Trophoblast cell (in vitro differentiated cells and primary cell): ENCODE measurements around the gene PTPRN2.

Experiments
- DNase-seq, 2 donors: peaks; one replicate each; pipeline ENCODE4 v3.0.0-alpha.2; 2016
- H2AFZ ChIP-seq: 2 replicates; pipeline ENCODE4 v1.6.1; 2013; ENCODE audit warnings: low read length, moderate library complexity, mild to moderate bottlenecking; ENCODE audit not compliant: insufficient read depth, poor library complexity
- H2AK5ac ChIP-seq: 2 replicates; pipeline ENCODE4 v1.6.1; 2013; ENCODE audit warnings: mild to moderate bottlenecking, low read length
- H2BK120ac ChIP-seq: 2 replicates; pipeline ENCODE4 v1.6.1; 2013; ENCODE audit warnings: low read length, mild to moderate bottlenecking, moderate library complexity; ENCODE audit not compliant: insufficient read depth, poor library complexity
- H2BK12ac ChIP-seq: 2 replicates; pipeline ENCODE4 v1.6.1; 2013; ENCODE audit warnings: mild to moderate bottlenecking, low read length, moderate library complexity
- H2BK5ac ChIP-seq: 2 replicates; pipeline ENCODE4 v1.6.1; 2013; ENCODE audit warnings: low read length, low read depth, moderate library complexity, mild to moderate bottlenecking; ENCODE audit not compliant: poor library complexity
- H3K14ac ChIP-seq: 2 replicates; pipeline ENCODE4 v1.6.1; 2013; ENCODE audit warnings: mild to moderate bottlenecking, low read length
- H3K18ac ChIP-seq: 2 replicates; pipeline ENCODE4 v1.6.1; 2013; ENCODE audit warnings: mild to moderate bottlenecking, low read length
- H3K23ac ChIP-seq: 2 replicates; pipeline ENCODE4 v1.6.1; 2013; ENCODE audit warnings: low read length
- H3K27ac ChIP-seq: 2 replicates; pipeline ENCODE4 v1.5.1; 2013; ENCODE audit warnings: low read depth, mild to moderate bottlenecking, inconsistent platforms, low read length, moderate library complexity
- H3K27me3 ChIP-seq: 2 replicates; pipeline ENCODE4 v1.6.1; 2013; ENCODE audit warnings: inconsistent platforms, mild to moderate bottlenecking, low read length, moderate library complexity; ENCODE audit not compliant: insufficient read depth
- H3K36me3 ChIP-seq, 2 experiments: 1 replicate in 1 of 2; 2 replicates in 1 of 2; pipeline ENCODE4 v1.6.1; 2013; ENCODE audit warnings: low read length in 2 of 2, mild to moderate bottlenecking in 2 of 2, moderate library complexity in 1 of 2; ENCODE audit not compliant: insufficient read depth in 2 of 2, control insufficient read depth in 1 of 2
- H3K4ac ChIP-seq: 2 replicates; pipeline ENCODE4 v1.6.1; 2013; ENCODE audit warnings: low read depth, mild to moderate bottlenecking, low read length, moderate library complexity
- H3K4me1 ChIP-seq, 2 experiments: 1 replicate in 1 of 2; 2 replicates in 1 of 2; pipeline ENCODE4 v1.6.1; 2013; ENCODE audit warnings: low read length in 2 of 2, mild to moderate bottlenecking in 2 of 2, moderate library complexity in 1 of 2; ENCODE audit not compliant: insufficient read depth in 2 of 2, control insufficient read depth in 1 of 2
- H3K4me2 ChIP-seq: 2 replicates; pipeline ENCODE4 v1.6.1; 2013; ENCODE audit warnings: inconsistent platforms, mild to moderate bottlenecking, low read length, moderate library complexity
- H3K4me3 ChIP-seq: 2 replicates; pipeline ENCODE4 v1.5.1; 2013; ENCODE audit warnings: mild to moderate bottlenecking, low read depth, low read length, inconsistent platforms
- H3K79me1 ChIP-seq: one replicate; pipeline ENCODE4 v1.6.1; 2013; ENCODE audit warnings: low read length
- H3K79me2 ChIP-seq: 2 replicates; pipeline ENCODE4 v1.6.1; 2013; ENCODE audit warnings: low read length, mild to moderate bottlenecking; ENCODE audit not compliant: control insufficient read depth, insufficient read depth, poor library complexity
- H3K9ac ChIP-seq: 2 replicates; pipeline ENCODE4 v1.6.1; 2013; ENCODE audit warnings: mild to moderate bottlenecking, low read length
- H3K9me3 ChIP-seq: 2 replicates; pipeline ENCODE4 v1.6.1; 2013; ENCODE audit warnings: low read depth, mild to moderate bottlenecking, control low read depth, inconsistent platforms, low read length; ENCODE audit not compliant: insufficient read depth
- H4K12ac ChIP-seq: 2 replicates; pipeline ENCODE4 v1.6.1; 2013; ENCODE audit warnings: low read depth, mild to moderate bottlenecking, low read length, moderate library complexity
- H4K8ac ChIP-seq: 2 replicates; pipeline ENCODE4 v1.6.1; 2013; ENCODE audit warnings: low read depth, mild to moderate bottlenecking, low read length, moderate library complexity
- H4K91ac ChIP-seq: one replicate; pipeline ENCODE4 v1.6.1; 2013; ENCODE audit warnings: low read depth, mild to moderate bottlenecking, low read length, moderate library complexity
- WGBS: extraction: QIAGEN DNeasy Blood & Tissue Kit; methylation state at CpG from one replicate; pipeline ENCODE4 v1.1.7; 2013; ENCODE audit warnings: missing lambda C conversion rate; ENCODE audit not compliant: insufficient read length, insufficient coverage; ENCODE audit errors: extremely low coverage; 5-methylcytosine and 5-hydroxymethylcytosine counted together

Gene PTPRN2

GRCh38 chr7:157928808-157929425 lies 658.7 kb downstream of the PTPRN2 start:
- Histone ChIP-seq H3K4me3 (no peak overlapping the region), H4K8ac (no peak overlapping the region)
- no CpG with 5 or more reads among the region's 14 CpGs for WGBS

DNA sequence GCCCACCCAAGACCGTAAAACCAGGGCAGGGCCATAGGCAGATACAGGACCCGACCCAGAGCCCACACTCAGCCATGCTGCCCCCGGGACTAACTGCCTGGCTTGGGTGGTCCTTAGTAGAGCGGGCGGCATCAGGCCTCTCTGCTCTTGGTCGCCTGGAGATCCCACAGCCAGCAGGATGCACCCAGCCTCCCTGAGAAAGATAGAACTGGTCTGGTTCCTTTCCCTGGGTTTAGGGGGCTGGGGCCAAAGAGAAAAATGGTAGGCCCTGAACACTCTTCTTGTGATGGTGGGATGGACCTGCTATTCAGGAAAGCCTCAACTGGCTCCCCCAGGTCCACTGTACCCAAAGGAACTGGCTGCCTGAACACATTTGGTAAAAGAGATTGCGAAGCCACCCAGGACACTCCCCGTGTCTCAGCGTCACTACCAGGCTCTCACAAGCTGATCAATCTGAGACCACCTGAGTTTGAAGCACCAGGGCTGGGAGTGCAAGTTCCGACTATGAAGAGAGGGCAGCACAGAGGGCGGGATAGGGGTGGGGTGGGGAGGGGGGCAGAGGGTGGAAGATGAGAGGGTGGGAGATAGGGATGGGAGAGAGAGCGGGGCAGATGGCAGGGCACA lies 659.3 kb downstream of the PTPRN2 start:
- Histone ChIP-seq H3K79me2 (no peaks in the 10 kb centered on the region), H2AFZ (no peak overlapping the region), H3K9me3 (peaks cover 13% of the 10 kb centered on the region), H3K27ac (no peak overlapping the region), H3K79me1 (no peaks in the 10 kb centered on the region), H3K18ac (no peak overlapping the region), H2BK5ac (no peak overlapping the region), H3K27me3 (no peaks in the 10 kb centered on the region), H3K4me2 (no peak overlapping the region), H3K36me3 (no peaks in the 10 kb centered on the region), H3K14ac (no peak overlapping the region), H3K23ac (no peak overlapping the region), H2BK12ac (no peak overlapping the region), H3K4me1 (no peaks in the 10 kb centered on the region), H2AK5ac (no peak overlapping the region), H4K12ac (no peak overlapping the region), H3K4me3 (no peak overlapping the region), H2BK120ac (no peak overlapping the region), H3K9ac (no peak overlapping the region), H4K91ac (no peak overlapping the region), H4K8ac (no peak overlapping the region), H3K4ac (no peak overlapping the region)
- no peak for DNase-seq
- WGBS: no CpG with 5 or more reads among the region's 12 CpGs

More at GRCh38 chr7:157928808-157929425, 658.7 kb downstream of the PTPRN2 start:
- H2BK5ac ChIP-seq: no peak overlapping the region
- H2BK120ac ChIP-seq: no peak overlapping the region
- H3K18ac ChIP-seq: no peak overlapping the region
- no peak overlapping the region for H2AFZ ChIP-seq
- no peak overlapping the region for H4K12ac ChIP-seq
- H3K79me2 ChIP-seq: no peaks in the 10 kb centered on the region
- peaks cover 14% of the 10 kb centered on the region for H3K9me3 ChIP-seq
- H4K91ac ChIP-seq: no peak overlapping the region
- H3K4me2 ChIP-seq: no peak overlapping the region
- no peak overlapping the region for H2AK5ac ChIP-seq
- no peak for DNase-seq
- no peak overlapping the region for H3K23ac ChIP-seq
- no peaks in the 10 kb centered on the region for H3K27me3 ChIP-seq
- H3K14ac ChIP-seq: no peak overlapping the region
- no peak overlapping the region for H3K27ac ChIP-seq
- no peaks in the 10 kb centered on the region for H3K79me1 ChIP-seq
- no peak overlapping the region for H3K9ac ChIP-seq
- no peaks in the 10 kb centered on the region for H3K36me3 ChIP-seq
- no peak overlapping the region for H2BK12ac ChIP-seq
- no peak overlapping the region for H3K4ac ChIP-seq
- H3K4me1 ChIP-seq: no peaks in the 10 kb centered on the region

- H3K4me1 ChIP-seq: no peaks in the 10 kb centered on the region
- no CpG with 5 or more reads among the region's 14 CpGs for WGBS
- no peak for DNase-seq
- H4K12ac ChIP-seq: no peak overlapping the region
- H3K27ac ChIP-seq: no peak overlapping the region
- no peak overlapping the region for H4K8ac ChIP-seq
- no peak overlapping the region for H3K4ac ChIP-seq
- H3K79me1 ChIP-seq: no peaks in the 10 kb centered on the region
- no peak overlapping the region for H4K91ac ChIP-seq
- H3K14ac ChIP-seq: no peak overlapping the region
- no peak overlapping the region for H2BK120ac ChIP-seq
- no peak overlapping the region for H2AFZ ChIP-seq
- no peak overlapping the region for H3K4me2 ChIP-seq
- H2BK5ac ChIP-seq: no peak overlapping the region
- H3K9me3 ChIP-seq: peaks cover 14% of the 10 kb centered on the region
- H2BK12ac ChIP-seq: no peak overlapping the region
- H3K27me3 ChIP-seq: no peaks in the 10 kb centered on the region
- H3K18ac ChIP-seq: no peak overlapping the region
- H2AK5ac ChIP-seq: no peak overlapping the region
- no peak overlapping the region for H3K23ac ChIP-seq
- H3K36me3 ChIP-seq: no peaks in the 10 kb centered on the region
- H3K9ac ChIP-seq: no peak overlapping the region
- H3K79me2 ChIP-seq: no peaks in the 10 kb centered on the region
- no peak overlapping the region for H3K4me3 ChIP-seq
Measured at GRCh38 chr7:157927313-157927925, 660.2 kb downstream of the PTPRN2 start.

DNA sequence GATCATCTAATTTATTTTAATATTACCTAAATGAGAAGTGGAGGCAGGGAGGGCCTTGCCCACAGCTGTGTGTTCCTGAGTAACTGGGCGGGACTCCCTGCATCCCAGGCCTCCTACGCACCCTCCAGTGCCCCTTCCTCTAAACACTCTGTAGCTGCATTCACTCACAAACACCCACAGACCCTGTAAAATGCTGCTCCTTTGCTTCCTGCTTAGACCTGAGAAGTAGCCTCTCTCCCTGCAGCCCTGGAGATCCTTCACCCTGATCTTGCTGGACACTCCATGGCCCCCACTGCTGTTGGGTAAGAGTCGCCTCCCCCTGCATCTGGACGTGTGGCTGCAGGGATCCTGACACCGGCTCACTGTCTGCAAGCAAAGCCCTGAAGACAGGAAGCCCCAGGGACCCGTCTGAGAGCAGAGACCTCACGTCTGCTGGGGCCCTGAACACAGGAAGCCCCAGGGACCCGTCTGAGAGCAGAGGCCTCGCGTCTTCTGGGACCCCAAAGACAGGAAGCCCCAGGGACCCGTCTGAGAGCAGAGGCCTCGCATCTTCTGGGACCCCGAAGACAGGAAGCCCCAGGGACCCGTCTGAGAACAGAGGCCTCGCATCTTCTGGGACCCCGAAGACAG lies 661.0 kb downstream of the PTPRN2 start:
- Histone ChIP-seq H4K12ac (no peak overlapping the region), H3K23ac (no peak overlapping the region), H3K9ac (no peak overlapping the region), H3K4me1 (no peaks in the 10 kb centered on the region), H3K27me3 (no peaks in the 10 kb centered on the region), H2AK5ac (no peak overlapping the region), H2BK120ac (no peak overlapping the region), H3K79me1 (no peaks in the 10 kb centered on the region), H3K27ac (no peak overlapping the region), H3K14ac (no peak overlapping the region), H3K9me3 (peaks cover 16% of the 10 kb centered on the region), H4K8ac (no peak overlapping the region), H3K18ac (no peak overlapping the region), H2BK5ac (no peak overlapping the region), H3K4me3 (no peak overlapping the region), H2BK12ac (no peak overlapping the region), H2AFZ (no peak overlapping the region), H3K79me2 (no peaks in the 10 kb centered on the region), H3K4ac (no peak overlapping the region), H3K4me2 (no peak overlapping the region), H3K36me3 (no peaks in the 10 kb centered on the region), H4K91ac (no peak overlapping the region)
- WGBS: no CpG with 5 or more reads among the region's 16 CpGs
- no peak for DNase-seq
